ENCODE results near the gene MAP1LC3B.
"Not testable (repeated sequence)": the region's sequence is repeated elsewhere in the genome, so short reads cannot be mapped to it uniquely, and the experiment has no call there.

The MAP1LC3B gene

DNA sequence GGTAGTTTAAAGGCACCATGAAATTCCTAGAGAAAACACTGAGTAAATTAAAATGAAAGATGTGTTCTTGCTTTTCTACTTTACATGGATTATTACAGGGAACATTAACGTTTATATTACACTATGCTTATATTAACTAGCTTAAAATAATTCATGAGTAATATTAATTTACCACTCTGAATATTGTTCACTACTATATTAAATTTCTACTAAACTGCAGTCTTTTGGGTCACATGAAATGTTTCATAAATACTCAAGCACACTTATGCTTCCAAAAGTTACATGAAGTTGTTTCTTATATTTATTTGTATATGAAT lies 3.4 kb upstream of the MAP1LC3B start:
- ChIA-PET POLR2A (interaction anchor here (0.9 to 2.8 kb wide), 4 partner anchors 25 to 72 kb away, joined by 3 to 24 read pairs (median 4); partner anchors contain the start of gene C16orf95), CTCF (interaction anchor here (0.6 to 1.3 kb wide), 3 partner anchors 64 to 317 kb away, joined by 3 to 4 read pairs (median 3); no protein-coding TSS in a partner anchor)
- DNase-seq (ENCODE audit: extremely low spot score), result no peak
- TF ChIP-seq NFRKB (IDR thresholded peaks at IDR 0.05) (no peak), SUZ12 (IDR thresholded peaks at IDR 0.05) (no peak), ELF4 (IDR thresholded peaks at IDR 0.05) (0 out of 2 replicates have a peak, but pooled peaks have one; percentile 1), ZNF384 (IDR thresholded peaks at IDR 0.05) (no peak), TARDBP (IDR thresholded peaks at IDR 0.05) (no peak), FOXK2 (IDR thresholded peaks at IDR 0.05) (no peak), CTBP1 (IDR thresholded peaks at IDR 0.05; ENCODE audit: borderline replicate concordance) (no peak)

DNA sequence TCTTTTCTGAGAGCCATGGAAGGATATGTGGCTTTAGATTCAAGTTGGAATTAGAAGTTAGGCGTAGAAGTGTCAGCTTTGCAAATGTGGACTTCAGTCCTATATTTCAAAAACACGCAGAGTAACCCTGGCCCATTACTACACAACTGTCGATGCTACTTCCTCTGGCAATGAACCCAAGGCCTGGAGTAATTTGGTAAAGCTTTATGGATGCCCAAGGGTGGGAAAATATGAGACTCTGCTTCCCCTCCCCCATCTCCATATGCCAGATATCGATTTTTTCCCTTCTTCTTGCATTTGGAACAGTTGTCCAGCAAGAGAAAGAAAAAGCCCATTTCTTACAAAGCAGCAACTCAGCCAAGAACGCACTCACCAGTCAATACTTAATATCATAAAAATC lies 2.9 kb upstream of the MAP1LC3B start:
- no peak for TF ChIP-seq LEF1 (IDR thresholded peaks at IDR 0.05; ENCODE audit: borderline replicate concordance)
- DNase-seq (ENCODE audit: extremely low spot score), result no peak
- POLR2A ChIA-PET, result interaction anchor here (1.3 to 2.8 kb wide), 2 partner anchors 62 to 72 kb away, joined by 3 to 24 read pairs; partner anchors contain the start of gene C16orf95
- CTCF ChIA-PET, result interaction anchor here (0.6 kb wide), 1 partner anchor 316 kb away, joined by 3 read pairs; no protein-coding TSS in a partner anchor

DNA sequence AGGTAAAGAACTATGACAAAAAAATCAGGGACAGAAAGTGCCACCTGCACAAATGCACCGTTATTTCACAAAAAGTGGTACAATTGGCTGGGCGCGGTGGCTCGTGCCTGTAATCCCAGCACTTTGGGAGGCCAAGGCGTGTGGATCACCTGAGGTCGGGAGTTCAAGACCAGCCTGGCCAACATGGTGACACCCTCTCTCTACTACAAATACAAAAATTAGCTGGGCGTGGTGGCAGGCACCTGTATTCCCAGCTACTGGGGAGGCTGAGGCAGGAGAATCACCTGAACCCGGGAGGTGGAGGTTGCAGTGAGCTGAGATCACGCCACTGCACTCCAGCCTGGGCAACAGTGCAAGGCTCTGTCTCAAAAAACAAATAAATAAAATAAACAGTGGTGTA lies 2.2 kb upstream of the MAP1LC3B start:
- DNase-seq (ENCODE audit: extremely low spot score); CTCF ChIA-PET; POLR2A ChIA-PET: not testable (repeated sequence)

DNA sequence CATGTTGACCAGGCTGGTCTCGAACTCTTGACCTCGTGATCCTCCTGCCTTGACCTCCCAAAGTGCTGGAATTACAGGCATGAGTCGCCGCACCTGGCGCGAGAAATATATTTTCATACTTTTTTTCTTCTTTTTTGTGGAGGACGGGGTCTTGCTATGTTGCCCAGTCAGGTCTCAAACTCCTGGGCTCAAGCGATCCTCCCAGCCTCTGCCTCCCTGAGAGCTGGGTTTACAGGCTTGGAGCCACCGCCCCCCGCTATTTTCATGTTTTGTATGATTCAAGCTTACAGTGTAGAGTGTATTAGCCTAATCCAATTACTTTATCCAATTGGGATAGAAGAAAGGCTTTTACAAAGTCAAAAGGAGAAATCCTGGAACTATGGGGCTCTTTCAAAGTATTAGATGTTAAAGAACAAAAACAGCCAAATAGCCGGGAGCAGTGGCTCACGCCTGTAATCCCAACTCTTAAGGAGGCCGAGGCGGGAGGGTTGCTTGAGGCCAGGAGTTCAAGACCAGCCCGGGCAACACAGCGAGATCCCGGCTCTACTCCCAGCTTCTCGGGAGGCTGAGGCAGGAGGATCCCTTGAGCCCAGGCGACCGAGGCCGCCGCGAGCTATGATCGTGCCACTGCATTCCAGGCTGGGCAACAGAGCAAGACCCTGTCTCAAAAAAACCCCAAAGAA lies 1.4 kb upstream of the MAP1LC3B start:
- CTCF ChIA-PET, result no interaction called here
- TF ChIP-seq FOXM1 (IDR thresholded peaks at IDR 0.05; ENCODE audit: borderline replicate concordance) (no peak), TARDBP (IDR thresholded peaks at IDR 0.05) (no peak), NFRKB (IDR thresholded peaks at IDR 0.05) (no peak)
- TF ChIP-seq, protein P1, sequence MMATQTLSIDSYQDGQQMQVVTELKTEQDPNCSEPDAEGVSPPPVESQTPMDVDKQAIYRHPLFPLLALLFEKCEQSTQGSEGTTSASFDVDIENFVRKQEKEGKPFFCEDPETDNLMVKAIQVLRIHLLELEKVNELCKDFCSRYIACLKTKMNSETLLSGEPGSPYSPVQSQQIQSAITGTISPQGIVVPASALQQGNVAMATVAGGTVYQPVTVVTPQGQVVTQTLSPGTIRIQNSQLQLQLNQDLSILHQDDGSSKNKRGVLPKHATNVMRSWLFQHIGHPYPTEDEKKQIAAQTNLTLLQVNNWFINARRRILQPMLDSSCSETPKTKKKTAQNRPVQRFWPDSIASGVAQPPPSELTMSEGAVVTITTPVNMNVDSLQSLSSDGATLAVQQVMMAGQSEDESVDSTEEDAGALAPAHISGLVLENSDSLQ (IDR thresholded peaks at IDR 0.05), result no peak
- DNase-seq (ENCODE audit: extremely low spot score), result no peak
- POLR2A ChIA-PET, result no interaction called here

DNA sequence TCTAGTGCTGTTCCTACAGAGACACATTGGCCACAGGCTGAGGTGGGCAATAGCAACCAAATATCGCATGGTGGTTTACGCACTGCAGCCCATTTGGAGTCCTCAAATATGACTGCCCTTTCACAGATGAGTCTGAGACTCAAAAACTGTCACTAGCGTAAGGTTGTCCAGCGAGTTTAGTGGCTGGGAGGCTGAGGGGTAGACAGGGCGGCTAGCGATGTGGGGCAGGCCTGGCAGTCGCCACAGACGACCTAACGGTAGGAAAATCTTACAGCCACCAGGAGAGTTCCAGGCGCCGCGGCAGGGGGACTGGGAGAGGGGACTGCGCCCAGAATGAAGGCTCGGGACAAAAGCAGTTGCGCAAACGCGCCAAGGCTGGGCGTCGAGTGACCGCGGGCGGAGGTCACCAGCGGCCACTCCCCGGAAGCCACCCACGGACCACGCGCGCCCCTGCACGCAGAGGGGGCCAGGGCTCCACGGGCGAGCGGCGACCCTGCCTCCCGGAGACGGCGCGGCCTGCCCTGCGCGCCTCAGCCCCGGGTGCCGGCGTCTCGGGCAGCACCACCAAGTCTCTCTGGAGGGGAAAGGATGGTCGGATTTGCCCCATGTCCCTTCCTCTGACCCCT lies 699 bp upstream of the MAP1LC3B start:
- CTCF ChIA-PET, result no interaction called here
- DNase-seq (ENCODE audit: extremely low spot score), result no peak
- POLR2A ChIA-PET, result no interaction called here
- TF ChIP-seq FOXA1 (IDR thresholded peaks at IDR 0.05) (no peak), L3MBTL2 (conservative IDR thresholded peaks at IDR 0.05) (no peak), CTBP1 (IDR thresholded peaks at IDR 0.05; ENCODE audit: borderline replicate concordance) (no peak), HDGF (IDR thresholded peaks at IDR 0.05; ENCODE audit: borderline replicate concordance) (no peak), SP1 (IDR thresholded peaks at IDR 0.05) (no peak), LEF1 (IDR thresholded peaks at IDR 0.05; ENCODE audit: borderline replicate concordance) (no peak)

DNA sequence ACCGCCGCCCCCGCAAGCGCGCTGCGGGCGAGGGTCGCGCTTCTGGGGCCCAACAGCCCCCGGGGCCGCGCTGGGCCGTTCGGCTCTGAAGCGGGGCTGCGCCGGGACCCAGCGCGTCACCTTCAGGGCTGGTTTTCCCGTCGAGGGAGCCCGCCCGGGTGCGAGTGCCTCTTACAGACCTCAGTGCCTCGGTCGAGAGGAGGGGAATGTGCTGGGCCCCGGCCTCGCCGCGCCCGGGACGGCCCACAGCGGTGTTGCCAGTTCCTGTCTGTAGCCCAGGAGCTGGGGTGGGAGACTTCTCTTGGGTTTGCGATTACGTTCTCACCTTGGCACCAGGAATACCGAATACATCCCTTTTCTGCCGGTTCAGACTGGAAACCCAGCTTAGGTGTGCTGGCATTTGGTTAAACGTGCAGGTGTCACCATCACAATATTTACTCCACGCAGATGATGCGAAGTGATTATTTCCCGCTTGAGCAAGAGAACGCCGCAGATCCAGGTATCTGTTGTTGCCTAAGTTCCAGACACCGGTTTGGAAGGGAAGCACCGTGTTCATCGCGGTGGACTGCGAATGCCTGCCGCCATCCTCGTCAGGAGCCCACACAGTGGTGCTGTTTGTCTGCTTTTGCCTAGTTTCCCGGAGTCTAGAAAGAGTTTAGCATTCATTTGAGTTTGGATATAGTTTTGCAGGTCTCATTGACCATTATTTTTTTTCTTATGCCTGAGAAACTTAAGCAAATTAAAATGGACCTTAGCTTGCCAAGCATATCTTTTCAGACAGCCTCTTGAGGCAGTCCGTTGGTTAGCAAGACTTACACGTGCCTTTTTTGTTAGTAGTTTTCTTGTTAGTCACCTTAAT lies 914 bp downstream of the MAP1LC3B start:
- ChIA-PET CTCF (interaction anchor here (0.8 kb wide), 1 partner anchor 178 kb away, joined by 5 read pairs; no protein-coding TSS in a partner anchor), POLR2A (interaction anchor here (0.7 to 1.1 kb wide), 2 partner anchors 9 to 76 kb away, joined by 3 to 4 read pairs; partner anchors contain the start of genes C16orf95 and FBXO31)
- peak; percentile 41 for DNase-seq (ENCODE audit: extremely low spot score)
- TF ChIP-seq FOXA1 (IDR thresholded peaks at IDR 0.05) (no peak), L3MBTL2 (conservative IDR thresholded peaks at IDR 0.05) (0 out of 2 replicates have a peak, but pooled peaks have one; percentile 20)

DNA sequence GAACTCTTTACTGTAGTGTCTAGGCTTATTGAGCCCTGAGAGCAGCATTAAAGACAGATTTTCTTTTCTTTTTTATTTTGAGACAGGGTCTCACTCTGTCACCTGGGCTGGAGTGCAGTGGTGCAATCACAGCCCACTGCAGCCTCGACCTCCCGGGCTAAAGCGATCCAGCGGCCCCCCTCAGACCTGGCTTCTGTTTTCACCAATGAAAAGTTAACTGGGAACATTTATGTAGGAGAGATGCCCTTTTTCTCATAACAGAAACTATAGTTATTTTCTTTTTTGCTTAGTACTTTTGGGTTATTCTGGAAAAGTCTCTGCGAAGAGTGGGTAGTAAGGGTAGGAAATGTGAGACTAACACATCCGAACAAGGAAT lies 1.5 kb downstream of the MAP1LC3B start:
- TF ChIP-seq FOXK2 (IDR thresholded peaks at IDR 0.05) (no peak), ELF4 (IDR thresholded peaks at IDR 0.05) (no peak), NFRKB (IDR thresholded peaks at IDR 0.05) (no peak), FOXM1 (IDR thresholded peaks at IDR 0.05; ENCODE audit: borderline replicate concordance) (no peak), CTBP1 (IDR thresholded peaks at IDR 0.05; ENCODE audit: borderline replicate concordance) (no peak), ZNF384 (IDR thresholded peaks at IDR 0.05) (no peak), BHLHE40 (IDR thresholded peaks at IDR 0.05; ENCODE audit: borderline replicate concordance) (no peak), TARDBP (IDR thresholded peaks at IDR 0.05) (no peak), SUZ12 (IDR thresholded peaks at IDR 0.05) (no peak), LEF1 (IDR thresholded peaks at IDR 0.05; ENCODE audit: borderline replicate concordance) (no peak)
- TF ChIP-seq, protein P1 (IDR thresholded peaks at IDR 0.05), result no peak
- DNase-seq (ENCODE audit: extremely low spot score), result no peak
- CTCF ChIA-PET, result interaction anchor here (0.8 kb wide), 1 partner anchor 177 kb away, joined by 5 read pairs; no protein-coding TSS in a partner anchor
- POLR2A ChIA-PET, result interaction anchor here (0.7 to 1.1 kb wide), 3 partner anchors 10 to 76 kb away, joined by 3 to 7 read pairs (median 4); partner anchors contain the start of genes C16orf95 and FBXO31
